Progenitor cell of endocrine pancreas (in vitro differentiated cells): ENCODE results near the gene OR1D5. TPM values are rescaled to one million over a fixed set of nuclear protein-coding genes. Genes with fewer than 3 reads are reported as not detected.

ENCODE experiments used
- DNase-seq: peaks from one replicate; pipeline ENCODE4 v3.0.0; 2021; ENCODE audit warnings: low spot score; ENCODE audit not compliant: unreplicated experiment
- H3K27ac Mint-ChIP-seq: 2 replicates; pipeline ENCODE4 v1.8.0; 2021; ENCODE audit warnings: mild to moderate bottlenecking, moderate library complexity, mixed read lengths
- H3K27me3 Mint-ChIP-seq: 2 replicates; pipeline ENCODE4 v1.8.0; 2021; ENCODE audit warnings: mixed read lengths
- H3K36me3 Mint-ChIP-seq: 2 replicates; pipeline ENCODE4 v1.8.0; 2022; ENCODE audit warnings: mixed read lengths; ENCODE audit not compliant: insufficient read depth
- H3K4me1 Mint-ChIP-seq: 2 replicates; pipeline ENCODE4 v1.8.0; 2021; ENCODE audit warnings: low read depth, mixed read lengths
- H3K4me3 Mint-ChIP-seq: 2 replicates; pipeline ENCODE4 v1.8.0; 2021; ENCODE audit warnings: low read depth, mild to moderate bottlenecking, moderate library complexity, mixed read lengths
- H3K9me3 Mint-ChIP-seq: 2 replicates; pipeline ENCODE4 v1.8.0; 2021; ENCODE audit warnings: low read depth, mixed read lengths
- total RNA-seq: library from RNA; stranded (reverse); gene quantifications from 2 replicates; pipeline ENCODE4 v1.2.1, GENCODE V29; 2021
- TF ChIP-seq, protein P1 (sequence below): fragments of 200-600 bp; sonication (generic); IDR thresholded peaks from one replicate; pipeline ENCODE4 v1.5.0; 2021; ENCODE audit warnings: antibody characterized with exemption, mild to moderate bottlenecking; ENCODE audit not compliant: unreplicated experiment

OR1D5 gene
- total RNA-seq, 1 donor from 2014 or later: not detected

DNA sequence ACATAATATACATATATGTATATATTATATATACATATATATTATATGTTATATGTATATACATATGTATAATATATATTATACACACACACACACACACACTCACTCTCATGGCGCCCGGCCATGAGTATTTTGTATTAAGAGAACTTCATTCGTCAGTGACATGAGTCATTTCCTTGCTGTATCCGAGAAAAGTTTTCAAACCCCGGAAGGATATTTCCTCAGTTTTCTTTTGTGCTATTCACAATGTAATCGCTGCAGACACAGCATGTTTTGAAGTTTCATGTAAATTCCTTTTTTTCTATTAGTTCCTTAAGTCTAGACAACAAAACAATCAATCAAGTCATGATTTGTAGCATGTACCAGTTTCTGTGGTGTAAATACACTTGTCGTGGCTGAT, 33.3 kb downstream of the OR1D5 start:
- Mint-ChIP-seq H3K4me3 (no peak overlapping the region), H3K9me3 (no peaks in the 10 kb centered on the region), H3K27me3 (no peaks in the 10 kb centered on the region), H3K36me3 (peaks cover 13% of the 10 kb centered on the region), H3K4me1 (no peaks in the 10 kb centered on the region), H3K27ac (no peak overlapping the region)
- TF ChIP-seq, protein P1, sequence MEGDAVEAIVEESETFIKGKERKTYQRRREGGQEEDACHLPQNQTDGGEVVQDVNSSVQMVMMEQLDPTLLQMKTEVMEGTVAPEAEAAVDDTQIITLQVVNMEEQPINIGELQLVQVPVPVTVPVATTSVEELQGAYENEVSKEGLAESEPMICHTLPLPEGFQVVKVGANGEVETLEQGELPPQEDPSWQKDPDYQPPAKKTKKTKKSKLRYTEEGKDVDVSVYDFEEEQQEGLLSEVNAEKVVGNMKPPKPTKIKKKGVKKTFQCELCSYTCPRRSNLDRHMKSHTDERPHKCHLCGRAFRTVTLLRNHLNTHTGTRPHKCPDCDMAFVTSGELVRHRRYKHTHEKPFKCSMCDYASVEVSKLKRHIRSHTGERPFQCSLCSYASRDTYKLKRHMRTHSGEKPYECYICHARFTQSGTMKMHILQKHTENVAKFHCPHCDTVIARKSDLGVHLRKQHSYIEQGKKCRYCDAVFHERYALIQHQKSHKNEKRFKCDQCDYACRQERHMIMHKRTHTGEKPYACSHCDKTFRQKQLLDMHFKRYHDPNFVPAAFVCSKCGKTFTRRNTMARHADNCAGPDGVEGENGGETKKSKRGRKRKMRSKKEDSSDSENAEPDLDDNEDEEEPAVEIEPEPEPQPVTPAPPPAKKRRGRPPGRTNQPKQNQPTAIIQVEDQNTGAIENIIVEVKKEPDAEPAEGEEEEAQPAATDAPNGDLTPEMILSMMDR: no peak
- no peak for DNase-seq

DNA sequence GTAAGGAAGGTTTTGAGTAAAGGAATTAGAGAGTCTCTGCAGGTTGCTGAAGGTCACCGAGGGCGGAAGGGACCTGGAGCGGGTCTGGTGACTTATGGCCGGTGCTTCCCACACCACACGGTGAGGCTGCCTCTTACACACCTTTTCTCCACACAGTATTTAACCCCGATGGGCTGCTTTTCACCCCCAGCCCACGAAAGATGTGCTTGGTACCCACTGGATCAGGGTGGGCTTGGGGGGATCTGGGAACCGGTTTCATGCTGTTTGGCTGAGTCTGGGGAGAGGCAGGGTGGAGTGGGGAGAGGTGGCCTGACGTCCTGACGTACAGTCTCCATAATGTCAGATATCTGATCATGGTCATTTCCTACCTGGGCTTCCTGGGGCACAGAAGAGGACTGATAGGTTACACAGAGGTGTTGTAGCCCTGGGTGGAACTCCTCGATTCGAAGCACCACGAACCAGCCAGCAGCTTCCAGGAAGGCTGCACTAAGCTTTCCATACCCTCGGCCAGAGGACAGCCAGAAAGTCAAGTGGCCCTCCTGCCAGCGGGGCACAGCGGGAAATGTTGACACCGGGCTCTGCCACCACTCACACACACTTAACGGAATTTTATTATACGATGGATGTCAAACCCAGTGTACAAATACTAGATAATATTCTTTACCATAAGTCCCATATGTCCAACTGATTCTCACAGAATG, 34.0 kb downstream of the OR1D5 start:
- H3K4me3 Mint-ChIP-seq: no peak overlapping the region
- peaks cover 17% of the 10 kb centered on the region for H3K36me3 Mint-ChIP-seq
- no peaks in the 10 kb centered on the region for H3K9me3 Mint-ChIP-seq
- no peak overlapping the region for H3K27ac Mint-ChIP-seq
- DNase-seq: no peak
- no peaks in the 10 kb centered on the region for H3K4me1 Mint-ChIP-seq
- TF ChIP-seq, protein P1: no peak
- no peaks in the 10 kb centered on the region for H3K27me3 Mint-ChIP-seq

DNA sequence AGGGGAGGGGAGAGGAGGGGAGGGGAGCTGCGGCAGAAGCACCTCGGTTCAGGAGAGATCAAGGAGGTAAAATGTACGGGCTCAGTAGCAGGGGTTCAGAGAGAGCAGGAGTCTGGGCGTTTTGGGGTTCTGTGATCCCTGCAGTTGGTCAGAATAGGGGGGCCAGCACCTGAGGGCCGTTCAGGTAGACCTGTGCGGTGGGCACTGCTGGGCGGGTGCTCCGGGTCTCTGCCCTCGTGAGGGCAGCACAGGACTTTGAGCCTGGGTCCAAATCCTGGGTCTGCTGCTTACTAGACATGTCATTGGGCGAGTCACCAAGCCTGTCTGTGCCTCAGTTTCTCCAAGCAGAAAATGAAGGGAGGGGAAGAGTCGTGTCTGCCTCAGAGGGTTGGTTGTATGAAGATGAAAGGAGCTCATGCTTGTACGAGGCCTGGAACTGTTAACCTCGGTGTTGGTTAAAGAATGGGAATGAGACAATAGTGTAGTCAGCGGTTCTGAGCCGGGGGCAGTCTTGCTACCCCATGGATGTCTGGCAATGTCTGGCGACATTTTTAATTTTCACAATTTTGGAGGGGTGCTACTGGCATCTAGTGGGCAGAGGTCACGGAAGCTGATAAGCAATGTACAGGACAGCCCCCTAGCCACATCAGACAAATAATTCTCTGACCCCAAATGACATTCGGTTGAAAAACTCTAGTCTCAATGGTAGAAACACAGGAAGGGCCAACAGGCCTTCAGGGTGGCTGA, 35.4 kb downstream of the OR1D5 start:
- Mint-ChIP-seq H3K9me3 (peaks cover 10% of the 10 kb centered on the region), H3K27me3 (no peaks in the 10 kb centered on the region), H3K27ac (peak overlapping the region; percentile 73), H3K4me1 (no peaks in the 10 kb centered on the region), H3K36me3 (peaks cover 26% of the 10 kb centered on the region), H3K4me3 (no peak overlapping the region)
- TF ChIP-seq, protein P1: no peak
- no peak for DNase-seq

DNA sequence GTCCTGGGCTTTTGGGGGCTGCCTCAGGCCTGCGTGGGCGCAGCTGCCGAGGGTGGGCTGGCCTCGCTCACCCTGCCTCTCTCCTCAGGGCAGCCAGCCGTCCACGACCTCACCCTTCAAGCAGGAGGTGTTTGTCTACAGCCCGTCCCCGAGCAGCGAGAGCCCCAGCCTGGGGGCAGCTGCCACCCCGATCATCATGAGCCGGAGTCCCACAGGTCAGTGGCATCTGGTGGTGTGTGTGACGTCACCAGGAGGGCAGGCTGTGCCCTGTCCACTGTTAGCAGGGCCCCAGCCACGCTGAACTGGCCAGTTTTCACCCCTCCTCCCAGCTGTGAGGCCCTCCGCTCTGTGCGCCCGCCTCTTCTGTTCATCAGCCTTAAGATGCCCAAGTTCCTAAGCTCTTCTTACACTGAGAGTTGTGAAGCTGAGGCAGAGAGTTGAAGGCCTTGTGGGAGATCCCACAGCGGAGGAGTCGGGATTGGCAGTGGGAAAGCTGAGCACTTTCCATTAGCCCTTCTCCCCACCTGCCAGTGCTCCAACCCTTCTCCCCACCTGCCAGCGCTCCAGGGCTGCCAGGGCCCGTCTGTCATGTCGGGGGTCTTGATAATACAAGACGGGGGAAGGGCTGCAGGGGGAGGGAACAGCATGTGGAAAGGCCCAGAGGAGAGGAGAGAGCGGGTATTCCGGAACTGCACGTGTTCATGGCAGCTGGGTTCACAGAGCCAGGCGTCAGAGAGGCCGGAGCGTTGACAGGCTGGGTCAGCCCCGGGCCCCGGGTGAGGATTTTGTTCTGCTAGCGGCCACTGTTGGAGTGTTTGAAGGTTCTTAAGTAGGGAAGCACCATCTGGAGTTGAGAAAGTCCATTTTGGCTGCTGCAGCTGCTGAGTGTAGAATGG, 36.3 kb downstream of the OR1D5 start:
- Mint-ChIP-seq H3K4me3 (no peak overlapping the region), H3K4me1 (no peaks in the 10 kb centered on the region), H3K9me3 (peaks cover 17% of the 10 kb centered on the region), H3K36me3 (peaks cover 34% of the 10 kb centered on the region), H3K27me3 (no peaks in the 10 kb centered on the region), H3K27ac (no peak overlapping the region)
- TF ChIP-seq, protein P1: no peak
- DNase-seq: no peak
